ENCODE data around the gene C4BPB. TPM values are rescaled to one million over a fixed set of nuclear protein-coding genes. Genes with fewer than 3 reads are reported as not detected.

C4BPB gene
- total and polyA plus RNA-seq, 2 donors from 2014 or later, result 0.49 to 1.3 TPM

- H3K9ac ChIP-seq (ENCODE audit: low read length in 3 of 3), result no peak overlapping the region
- H3K27ac ChIP-seq (ENCODE audit: low read depth in 2 of 2, low read length in 2 of 2), result no peak overlapping the region
- H3K4me3 ChIP-seq (ENCODE audit: low read length in 3 of 3), result no peak overlapping the region
- DNase-seq, result no peak
- no peak for FAIRE-seq
- H3K9me3 ChIP-seq (ENCODE audit: control insufficient read depth in 2 of 3, insufficient read depth in 1 of 3, low read length in 3 of 3), result peaks cover 0 to 21% (median 4%) of the 10 kb centered on the region in 3 donors
- H3K36me3 ChIP-seq (ENCODE audit: control insufficient read depth in 2 of 3, insufficient read depth in 3 of 3, low read length in 3 of 3), result no peaks in the 10 kb centered on the region
- H3K27me3 ChIP-seq (ENCODE audit: control insufficient read depth, insufficient read depth, low read length), result no peaks in the 10 kb centered on the region
- intact Hi-C loops (cut with DNase I), result no loop called here
- no peak for TF ChIP-seq CTCF (IDR thresholded peaks at IDR 0.05; ENCODE audit: borderline replicate concordance, extremely low read depth, insufficient read depth)
- H3K4me1 ChIP-seq (ENCODE audit: control insufficient read depth in 2 of 3, insufficient read depth in 2 of 3, low read depth in 1 of 3, low read length in 3 of 3), result no peaks in the 10 kb centered on the region
Measured at GRCh38 chr1:207130252-207131036, 41.8 kb downstream of the C4BPB start.

GRCh38 chr1:207131163-207131562, 42.5 kb downstream of the C4BPB start:
- no peak for TF ChIP-seq CTCF (IDR thresholded peaks at IDR 0.05; ENCODE audit: borderline replicate concordance, extremely low read depth, insufficient read depth)
- no peak overlapping the region for H3K4me3 ChIP-seq (ENCODE audit: low read length in 3 of 3)
- no peaks in the 10 kb centered on the region for H3K36me3 ChIP-seq (ENCODE audit: control insufficient read depth in 2 of 3, insufficient read depth in 3 of 3, low read length in 3 of 3)
- intact Hi-C loops (cut with DNase I), result no loop called here
- H3K9me3 ChIP-seq (ENCODE audit: control insufficient read depth in 2 of 3, insufficient read depth in 1 of 3, low read length in 3 of 3), result peaks cover 0 to 21% (median 4%) of the 10 kb centered on the region in 3 donors
- no peaks in the 10 kb centered on the region for H3K27me3 ChIP-seq (ENCODE audit: control insufficient read depth, insufficient read depth, low read length)
- no peak overlapping the region for H3K27ac ChIP-seq (ENCODE audit: low read depth in 2 of 2, low read length in 2 of 2)
- FAIRE-seq, result no peak
- H3K4me1 ChIP-seq (ENCODE audit: control insufficient read depth in 2 of 3, insufficient read depth in 2 of 3, low read depth in 1 of 3, low read length in 3 of 3), result no peaks in the 10 kb centered on the region
- no peak overlapping the region for H3K9ac ChIP-seq (ENCODE audit: low read length in 3 of 3)
- no peak for DNase-seq

GRCh38 chr1:207134581-207134980, 45.9 kb downstream of the C4BPB start:
- DNase-seq (no peak), FAIRE-seq (no peak)
- Histone ChIP-seq H3K36me3 (ENCODE audit: control insufficient read depth in 2 of 3, insufficient read depth in 3 of 3, low read length in 3 of 3) (no peaks in the 10 kb centered on the region), H3K4me1 (ENCODE audit: control insufficient read depth in 2 of 3, insufficient read depth in 2 of 3, low read depth in 1 of 3, low read length in 3 of 3) (no peaks in the 10 kb centered on the region), H3K27ac (ENCODE audit: low read depth in 2 of 2, low read length in 2 of 2) (no peak overlapping the region), H3K27me3 (ENCODE audit: control insufficient read depth, insufficient read depth, low read length) (no peaks in the 10 kb centered on the region), H3K9me3 (ENCODE audit: control insufficient read depth in 2 of 3, insufficient read depth in 1 of 3, low read length in 3 of 3) (peaks cover 0 to 4% (median 4%) of the 10 kb centered on the region in 3 donors), H3K9ac (ENCODE audit: low read length in 3 of 3) (no peak overlapping the region), H3K4me3 (ENCODE audit: low read length in 3 of 3) (no peak overlapping the region)
- no peak for TF ChIP-seq CTCF (IDR thresholded peaks at IDR 0.05; ENCODE audit: borderline replicate concordance, extremely low read depth, insufficient read depth)
- intact Hi-C loops (cut with DNase I), result no loop called here

Measured in kidney (tissue), 14 donors.